PC-3 (cell line): ENCODE results near the gene SETBP1. TPM values are rescaled to one million over a fixed set of nuclear protein-coding genes. Genes with fewer than 3 reads are reported as not detected.

Source experiments
- ATAC-seq: fragments of 200-7000 bp; cut with Tn5 transposase; 2 replicates; pipeline ENCODE4 v1.9.1; 2020; ENCODE audit warnings: mild to moderate bottlenecking, moderate library complexity
- BruUV-seq: library from RNA; stranded (reverse); fragments of 400-500 nt; replicated peaks from 2 replicates; lab custom pipeline; 2021; lab: Mats Ljungman, UMichigan
- CTCF ChIA-PET: fragments of 300-600 bp; sonication (Branson Sonifier 250); formaldehyde crosslinking; loops from one replicate; lab custom pipeline; 2022; ENCODE audit warnings: antibody characterized with exemption; lab: Charles Lee
- POLR2A ChIA-PET: fragments of 300-600 bp; sonication (Branson Sonifier 250); formaldehyde crosslinking; loops from one replicate; lab custom pipeline; 2022; ENCODE audit warnings: antibody characterized with exemption; ENCODE audit not compliant: unreplicated experiment; lab: Charles Lee
- DNase-seq: peaks from one replicate; pipeline ENCODE4 v3.0.0-alpha.2; 2015
- H2AFZ ChIP-seq: fragments of 300-600 bp; sonication (generic); 2 replicates; pipeline ENCODE4 v1.6.0; 2016; ENCODE audit warnings: antibody characterized with exemption, low read length
- H3F3A ChIP-seq: fragments of 300-600 bp; sonication (generic); one replicate; pipeline ENCODE4 v1.6.0; 2017; ENCODE audit warnings: antibody characterized with exemption, low read length, control low read depth, mild to moderate bottlenecking; ENCODE audit not compliant: unreplicated experiment
- H3K27ac ChIP-seq: fragments of 300-600 bp; sonication (generic); 2 replicates; pipeline ENCODE4 v1.5.1; 2016; ENCODE audit warnings: mild to moderate bottlenecking, low read length
- H3K27me3 ChIP-seq: fragments of 300-600 bp; sonication (generic); 2 replicates; pipeline ENCODE4 v1.6.1; 2016; ENCODE audit warnings: low read length, mixed read lengths
- H3K36me3 ChIP-seq: fragments of 300-600 bp; sonication (generic); 2 replicates; pipeline ENCODE4 v1.6.1; 2016; ENCODE audit warnings: low read depth, mixed run types, low read length, mixed read lengths
- H3K4me1 ChIP-seq: fragments of 300-600 bp; sonication (generic); 2 replicates; pipeline ENCODE4 v1.5.1; 2016; ENCODE audit warnings: low read length; ENCODE audit not compliant: insufficient read depth
- H3K4me2 ChIP-seq: fragments of 300-600 bp; sonication (generic); 2 replicates; pipeline ENCODE4 v1.6.0; 2016; ENCODE audit warnings: low read length
- H3K4me3 ChIP-seq: fragments of 300-600 bp; sonication (generic); 2 replicates; pipeline ENCODE4 v1.5.1; 2016; ENCODE audit warnings: mild to moderate bottlenecking, low read length, mixed read lengths
- H3K79me2 ChIP-seq: fragments of 300-600 bp; sonication (generic); 2 replicates; pipeline ENCODE4 v1.6.1; 2017; ENCODE audit warnings: low read length, mixed read lengths
- H3K9ac ChIP-seq: fragments of 300-600 bp; sonication (generic); 2 replicates; pipeline ENCODE4 v1.6.0; 2016; ENCODE audit warnings: mild to moderate bottlenecking, low read length
- H3K9me2 ChIP-seq: fragments of 300-600 bp; sonication (generic); replicated peaks from 2 replicates; pipeline ENCODE4 v1.6.1; 2016; ENCODE audit warnings: mixed run types, low read length, mixed read lengths
- H3K9me3 ChIP-seq: fragments of 300-600 bp; sonication (generic); 2 replicates; pipeline ENCODE4 v1.6.1; 2016; ENCODE audit warnings: low read length, mixed read lengths
- H4K20me1 ChIP-seq: fragments of 300-600 bp; sonication (generic); 2 replicates; pipeline ENCODE4 v1.6.1; 2016; ENCODE audit warnings: low read length, mixed read lengths
- EZH2 ChIP-seq: fragments of 300-600 bp; sonication (generic); IDR thresholded peaks from one replicate; pipeline ENCODE4 v1.6.1; 2017; ENCODE audit warnings: antibody characterized with exemption, mild to moderate bottlenecking, low read length; ENCODE audit not compliant: unreplicated experiment
- EZH2phosphoT487 ChIP-seq: fragments of 300-600 bp; sonication (generic); IDR thresholded peaks from 2 replicates; pipeline ENCODE4 v1.6.1; 2018; ENCODE audit warnings: mild to moderate bottlenecking, antibody characterized with exemption, low read length, borderline replicate concordance
- intact Hi-C: fragments of 100-400 bp; cut with micrococcal nuclease; formaldehyde crosslinking; loops from 2 replicates; pipeline ENCODE4 v1.9.0; 2023
- total RNA-seq: library from RNA; depleted of rRNA; stranded (reverse); fragments of >200 nt; gene quantifications from 2 replicates; pipeline ENCODE4 v1.2.3, GENCODE V29; 2014
- TF ChIP-seq, protein P1 (sequence below): fragments of 300-600 bp; sonication (generic); conservative IDR thresholded peaks from 2 replicates; pipeline ENCODE4 v1.5.1; 2017; ENCODE audit warnings: antibody characterized with exemption, low read depth, mild to moderate bottlenecking, low read length

The SETBP1 gene
- total RNA-seq, 1 experiment from 2014 or later: 2.3 TPM

DNA sequence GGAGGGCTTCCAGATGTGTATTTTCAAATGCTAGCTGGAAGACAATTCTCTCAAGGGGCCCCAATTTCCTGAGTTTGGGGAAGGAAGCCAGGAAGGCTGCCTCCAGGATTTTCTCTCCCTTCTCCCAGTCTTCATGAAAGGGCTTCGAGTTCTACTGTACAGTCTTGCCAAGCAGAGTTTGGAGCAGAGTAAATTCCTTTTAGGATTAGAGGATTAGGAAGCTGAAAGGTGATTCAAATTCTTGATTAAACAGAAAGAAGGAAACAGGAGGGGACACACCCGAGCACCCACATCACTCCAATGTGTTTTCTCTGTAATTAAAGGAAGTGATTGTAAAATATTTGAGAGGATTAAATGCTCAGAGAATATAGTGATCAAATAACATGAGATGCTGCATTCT, 217.8 kb downstream of the SETBP1 start:
- no peak overlapping the region for H3K9ac ChIP-seq
- no peak for TF ChIP-seq EZH2phosphoT487
- no peak for TF ChIP-seq EZH2
- TF ChIP-seq, protein P1, sequence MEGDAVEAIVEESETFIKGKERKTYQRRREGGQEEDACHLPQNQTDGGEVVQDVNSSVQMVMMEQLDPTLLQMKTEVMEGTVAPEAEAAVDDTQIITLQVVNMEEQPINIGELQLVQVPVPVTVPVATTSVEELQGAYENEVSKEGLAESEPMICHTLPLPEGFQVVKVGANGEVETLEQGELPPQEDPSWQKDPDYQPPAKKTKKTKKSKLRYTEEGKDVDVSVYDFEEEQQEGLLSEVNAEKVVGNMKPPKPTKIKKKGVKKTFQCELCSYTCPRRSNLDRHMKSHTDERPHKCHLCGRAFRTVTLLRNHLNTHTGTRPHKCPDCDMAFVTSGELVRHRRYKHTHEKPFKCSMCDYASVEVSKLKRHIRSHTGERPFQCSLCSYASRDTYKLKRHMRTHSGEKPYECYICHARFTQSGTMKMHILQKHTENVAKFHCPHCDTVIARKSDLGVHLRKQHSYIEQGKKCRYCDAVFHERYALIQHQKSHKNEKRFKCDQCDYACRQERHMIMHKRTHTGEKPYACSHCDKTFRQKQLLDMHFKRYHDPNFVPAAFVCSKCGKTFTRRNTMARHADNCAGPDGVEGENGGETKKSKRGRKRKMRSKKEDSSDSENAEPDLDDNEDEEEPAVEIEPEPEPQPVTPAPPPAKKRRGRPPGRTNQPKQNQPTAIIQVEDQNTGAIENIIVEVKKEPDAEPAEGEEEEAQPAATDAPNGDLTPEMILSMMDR: no peak
- no peak overlapping the region for H3K4me2 ChIP-seq
- no TSS peak for BruUV-seq
- H2AFZ ChIP-seq: no peak overlapping the region
- no peak overlapping the region for H3K27ac ChIP-seq
- ATAC-seq (no peak; the same call in 1 of the 2 replicates), DNase-seq (no peak)
- no peaks in the 10 kb centered on the region for H4K20me1 ChIP-seq
- intact Hi-C loops: loop anchor here (5.0 to 10.0 kb wide), 6 partner anchors 294 to 1274 kb away; no protein-coding TSS in a partner anchor
- CTCF ChIA-PET: no interaction called here
- no peaks in the 10 kb centered on the region for H3F3A ChIP-seq
- no peaks in the 10 kb centered on the region for H3K9me2 ChIP-seq
- H3K79me2 ChIP-seq: no peaks in the 10 kb centered on the region
- H3K36me3 ChIP-seq: no peaks in the 10 kb centered on the region
- POLR2A ChIA-PET: no interaction called here
- H3K27me3 ChIP-seq: no peaks in the 10 kb centered on the region
- no peaks in the 10 kb centered on the region for H3K9me3 ChIP-seq
- H3K4me3 ChIP-seq: no peak overlapping the region
- peaks cover 5% of the 10 kb centered on the region for H3K4me1 ChIP-seq

DNA sequence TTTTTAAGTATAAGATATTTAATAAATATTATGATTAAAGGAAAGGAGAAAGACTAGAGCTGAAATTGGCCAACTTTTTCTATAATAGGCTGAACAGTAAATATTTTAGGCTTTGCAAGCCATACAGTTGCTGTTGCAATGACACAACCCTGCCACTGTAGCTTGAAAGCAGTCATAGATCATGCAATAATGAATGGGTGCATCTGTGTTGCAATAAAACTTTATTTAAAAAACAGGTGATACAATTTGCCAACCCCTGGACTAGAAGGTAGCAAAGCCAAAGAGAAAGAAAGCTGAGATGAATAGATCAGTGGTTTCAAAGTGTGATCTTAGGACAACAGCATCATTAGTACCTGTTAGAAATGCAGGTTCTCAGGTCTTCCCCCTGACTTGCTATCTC, 219.1 kb downstream of the SETBP1 start:
- Histone ChIP-seq H3K27me3 (no peaks in the 10 kb centered on the region), H4K20me1 (no peaks in the 10 kb centered on the region), H3K27ac (no peak overlapping the region), H3K36me3 (no peaks in the 10 kb centered on the region), H3K4me3 (no peak overlapping the region), H3K9me2 (no peaks in the 10 kb centered on the region), H3K4me2 (no peak overlapping the region), H3K4me1 (peaks cover 5% of the 10 kb centered on the region), H3F3A (no peaks in the 10 kb centered on the region), H3K9me3 (no peaks in the 10 kb centered on the region), H3K9ac (no peak overlapping the region), H2AFZ (no peak overlapping the region), H3K79me2 (no peaks in the 10 kb centered on the region)
- DNase-seq (no peak), ATAC-seq (no peak)
- BruUV-seq: no TSS peak
- intact Hi-C loops: loop anchor here (5.0 to 10.0 kb wide), 7 partner anchors 127 to 1275 kb away; no protein-coding TSS in a partner anchor
- TF ChIP-seq EZH2phosphoT487: no peak
- TF ChIP-seq, protein P1: peak; percentile 32; the same call in 1 of the 2 replicates
- no peak for TF ChIP-seq EZH2
- ChIA-PET POLR2A (no interaction called here), CTCF (no interaction called here)

DNA sequence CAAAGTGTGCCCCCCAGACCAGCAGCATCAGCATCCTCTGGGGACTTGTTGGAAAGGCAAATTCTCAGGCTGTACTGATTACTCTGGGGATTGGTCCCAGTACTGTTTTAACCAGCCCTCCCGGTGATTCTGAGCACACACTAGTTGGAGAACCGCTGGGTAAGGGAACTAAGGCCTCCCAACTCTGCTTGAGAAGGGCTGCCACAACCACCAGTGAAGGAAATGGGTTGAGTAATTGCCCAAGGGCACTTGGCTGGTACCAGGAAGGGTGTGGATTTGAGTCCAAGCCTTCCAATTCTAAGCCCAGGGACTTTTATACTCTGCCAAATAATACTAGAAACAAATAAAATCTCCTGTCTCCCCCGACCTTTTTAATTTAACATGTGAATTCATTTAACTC, 219.9 kb downstream of the SETBP1 start:
- no TSS peak for BruUV-seq
- Histone ChIP-seq H4K20me1 (no peaks in the 10 kb centered on the region), H3K27ac (no peak overlapping the region), H2AFZ (no peak overlapping the region), H3K4me1 (peaks cover 5% of the 10 kb centered on the region), H3K9me3 (no peaks in the 10 kb centered on the region), H3F3A (no peaks in the 10 kb centered on the region), H3K79me2 (no peaks in the 10 kb centered on the region), H3K9me2 (no peaks in the 10 kb centered on the region), H3K9ac (no peak overlapping the region), H3K36me3 (no peaks in the 10 kb centered on the region), H3K4me3 (no peak overlapping the region), H3K27me3 (no peaks in the 10 kb centered on the region), H3K4me2 (no peak overlapping the region)
- intact Hi-C loops: loop anchor here (5.0 kb wide), 1 partner anchor 127 kb away; no protein-coding TSS in a partner anchor
- ChIA-PET CTCF (interaction anchor here (1.0 kb wide), 1 partner anchor 312 kb away, joined by 3 read pairs; no protein-coding TSS in a partner anchor), POLR2A (no interaction called here)
- DNase-seq (peak; percentile 26), ATAC-seq (peak; percentile 70)
- TF ChIP-seq, protein P1: no peak
- TF ChIP-seq EZH2 (no peak), EZH2phosphoT487 (no peak)
